ENCODE results near the gene SHH.

DNA sequence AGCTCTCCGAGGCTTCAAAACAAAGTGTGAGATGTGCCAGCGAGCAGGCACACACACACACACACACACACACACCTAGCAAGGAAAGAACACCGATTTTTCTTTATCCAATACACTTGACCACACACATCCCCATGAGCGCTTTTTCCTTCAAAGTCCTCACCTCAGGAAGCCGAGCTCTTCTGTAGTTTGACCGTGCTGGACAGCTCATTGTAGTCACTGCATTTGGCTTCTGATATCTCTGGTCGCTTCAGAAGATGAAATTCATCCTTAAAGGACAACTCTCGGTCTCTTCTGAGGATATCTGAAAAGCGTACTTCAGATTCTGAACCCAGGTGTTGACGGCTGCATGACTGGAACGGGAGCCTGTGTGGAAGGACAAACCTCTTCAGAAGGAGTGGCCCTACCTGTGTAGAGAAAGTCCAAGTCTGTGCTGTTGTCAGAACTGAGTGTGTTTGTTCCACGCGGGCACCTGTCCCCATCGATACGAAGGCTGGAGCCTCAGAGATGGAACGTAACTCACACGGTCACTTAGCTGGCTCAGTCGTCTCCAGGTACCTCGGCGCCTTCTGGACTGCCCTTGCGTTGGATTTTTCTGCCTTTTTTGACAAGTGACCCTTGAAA, 28.1 kb upstream of the SHH start:
- TF ChIP-seq, protein P1, sequence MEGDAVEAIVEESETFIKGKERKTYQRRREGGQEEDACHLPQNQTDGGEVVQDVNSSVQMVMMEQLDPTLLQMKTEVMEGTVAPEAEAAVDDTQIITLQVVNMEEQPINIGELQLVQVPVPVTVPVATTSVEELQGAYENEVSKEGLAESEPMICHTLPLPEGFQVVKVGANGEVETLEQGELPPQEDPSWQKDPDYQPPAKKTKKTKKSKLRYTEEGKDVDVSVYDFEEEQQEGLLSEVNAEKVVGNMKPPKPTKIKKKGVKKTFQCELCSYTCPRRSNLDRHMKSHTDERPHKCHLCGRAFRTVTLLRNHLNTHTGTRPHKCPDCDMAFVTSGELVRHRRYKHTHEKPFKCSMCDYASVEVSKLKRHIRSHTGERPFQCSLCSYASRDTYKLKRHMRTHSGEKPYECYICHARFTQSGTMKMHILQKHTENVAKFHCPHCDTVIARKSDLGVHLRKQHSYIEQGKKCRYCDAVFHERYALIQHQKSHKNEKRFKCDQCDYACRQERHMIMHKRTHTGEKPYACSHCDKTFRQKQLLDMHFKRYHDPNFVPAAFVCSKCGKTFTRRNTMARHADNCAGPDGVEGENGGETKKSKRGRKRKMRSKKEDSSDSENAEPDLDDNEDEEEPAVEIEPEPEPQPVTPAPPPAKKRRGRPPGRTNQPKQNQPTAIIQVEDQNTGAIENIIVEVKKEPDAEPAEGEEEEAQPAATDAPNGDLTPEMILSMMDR (IDR thresholded peaks at IDR 0.05) = no peak
- TF ChIP-seq POLR2A (IDR thresholded peaks at IDR 0.05) (no peak), POLR2AphosphoS5 (IDR thresholded peaks at IDR 0.05) (no peak), EP300 (IDR thresholded peaks at IDR 0.05) (no peak)

All from upper lobe of left lung (tissue), 4 donors.